Measurements from ENCODE around the gene MYF5.

- TF ChIP-seq PRRX2 (CRISPR knock-in tag; IDR thresholded peaks at IDR 0.05) = no peak
- no peak for TF ChIP-seq ATF2 (CRISPR knock-in tag; IDR thresholded peaks at IDR 0.05; ENCODE audit: borderline replicate concordance, low read depth)
- no peak for TF ChIP-seq CTCF (IDR thresholded peaks at IDR 0.05)
- TF ChIP-seq IRF2 (CRISPR knock-in tag; IDR thresholded peaks at IDR 0.05; ENCODE audit: borderline replicate concordance, low read depth) = no peak
- TF ChIP-seq ZNF138 (CRISPR knock-in tag; conservative IDR thresholded peaks at IDR 0.05) = no peak
- no peak for TF ChIP-seq SP1 (CRISPR knock-in tag; conservative IDR thresholded peaks at IDR 0.05)
- no peak for TF ChIP-seq ZNF219 (CRISPR knock-in tag; IDR thresholded peaks at IDR 0.05; ENCODE audit: borderline replicate concordance)
These were observed 29.3 kb downstream of the MYF5 start for GRCh38 chr12:80745851-80746505.
